K562 (cell line): ENCODE data around the gene PIGB. TPM values are rescaled to one million over a fixed set of nuclear protein-coding genes. Genes with fewer than 3 reads are reported as not detected.
A peak's percentile ranks its signal among the peaks of the same experiment; 100 is the strongest.

Experiments used
- ATF1 ChIP-seq, 2 experiments: fragments of 450-650 bp in 1 of 2; IDR thresholded peaks; 2 replicates each; pipeline ENCODE4 v1.6.1; 2016; ENCODE audit warnings: missing compliant biosample characterization in 1 of 2, missing genetic modification characterization in 1 of 2
- CBX2 ChIP-seq: fragments of 200-600 bp; sonication (generic); IDR thresholded peaks from one replicate; pipeline ENCODE4 v1.6.1; 2012; ENCODE audit warnings: mild to moderate bottlenecking, low read length, inconsistent platforms; ENCODE audit not compliant: insufficient read depth, poor library complexity, severe bottlenecking
- CCNT2 ChIP-seq: IDR thresholded peaks from 2 replicates; pipeline ENCODE4 v1.6.1; 2011; ENCODE audit warnings: borderline replicate concordance, low read depth, mild to moderate bottlenecking, moderate library complexity, mixed read lengths, low read length; ENCODE audit not compliant: insufficient read length; ENCODE audit errors: extremely low read depth
- CEBPB ChIP-seq: fragments of 450-650 bp; IDR thresholded peaks from 2 replicates; pipeline ENCODE4 v1.6.1; 2016; ENCODE audit warnings: missing genetic modification characterization, missing compliant biosample characterization
- CREM ChIP-seq: IDR thresholded peaks from 2 replicates; pipeline ENCODE4 v1.6.1; 2014; ENCODE audit warnings: antibody characterized with exemption, low read depth
- GABPA ChIP-seq: fragments of 200-800 bp; sonication (Bioruptor generic); conservative IDR thresholded peaks from 2 replicates; pipeline ENCODE4 v1.6.1; 2016; ENCODE audit warnings: low read depth, missing genetic modification characterization, missing compliant biosample characterization
- GABPB1 ChIP-seq: sonication (generic); formaldehyde crosslinking; IDR thresholded peaks from 2 replicates; pipeline ENCODE4 v1.8.0; 2022; ENCODE audit warnings: mild to moderate bottlenecking, missing genetic modification reagents
- HDAC8 ChIP-seq: fragments of 450-650 bp; IDR thresholded peaks from 2 replicates; pipeline ENCODE4 v1.6.1; 2016; ENCODE audit warnings: mild to moderate bottlenecking, missing genetic modification characterization, moderate library complexity, missing compliant biosample characterization
- NCOA2 ChIP-seq, 2 experiments: fragments of 450-650 bp; IDR thresholded peaks; 2 replicates each; pipeline ENCODE4 v1.6.1; 2018; ENCODE audit warnings: mild to moderate bottlenecking in 2 of 2, moderate library complexity in 1 of 2; ENCODE audit not compliant: partially characterized antibody in 2 of 2
- NFE2 ChIP-seq: IDR thresholded peaks from 2 replicates; pipeline ENCODE4 v1.6.1; 2014; ENCODE audit warnings: antibody characterized with exemption, low read depth
- SMARCE1 ChIP-seq: fragments of 450-650 bp; IDR thresholded peaks from 2 replicates; pipeline ENCODE4 v1.7.1; 2016; ENCODE audit warnings: mild to moderate bottlenecking
- SREBF2 ChIP-seq: sonication (generic); formaldehyde crosslinking; IDR thresholded peaks from 2 replicates; pipeline ENCODE4 v1.4.0; 2020; ENCODE audit warnings: mild to moderate bottlenecking, missing genetic modification reagents
- ZBTB7A ChIP-seq: IDR thresholded peaks from 2 replicates; pipeline ENCODE4 v1.6.1; 2011; ENCODE audit warnings: low read depth, mild to moderate bottlenecking, low read length, moderate library complexity, borderline replicate concordance; ENCODE audit not compliant: control insufficient read depth
- ZNF217 ChIP-seq: sonication (generic); formaldehyde crosslinking; IDR thresholded peaks from 2 replicates; pipeline ENCODE4 v1.8.0; 2022; ENCODE audit warnings: mild to moderate bottlenecking, missing genetic modification reagents
- polyA plus RNA-seq, 8 experiments: library from polyadenylated mRNA; depleted of rRNA in 4 of 8; stranded (reverse) in 5 of 8; unstranded in 3 of 8; fragments of >200 nt; fragmentation: Nextera tagmentation in 2 of 8; fragmentation: Illumina TruSeq in 1 of 8; extraction: Ambion mirVana in 2 of 8; extraction: Trizol in 1 of 8; gene quantifications; 2 replicates each; pipeline versions ENCODE4 v1.2.1 to v1.2.3, GENCODE V29; 2011 to 2014; ENCODE audit warnings: inconsistent platforms in 1 of 8, missing spikeins in 1 of 8
- total RNA-seq, 7 experiments: library from RNA; depleted of rRNA in 6 of 7; stranded (reverse); fragments of >200 nt in 6 of 7; fragmentation: Illumina TruSeq in 2 of 7; extraction: Trizol in 2 of 7; gene quantifications; 2 replicates each; pipeline versions ENCODE4 v1.2.1 to v1.2.3, GENCODE V29; 2011 to 2021; ENCODE audit warnings: low replicate concordance in 1 of 7
- TF ChIP-seq, protein P1 (sequence below): fragments of 450-650 bp; IDR thresholded peaks from 2 replicates; pipeline ENCODE4 v1.6.1; 2016; ENCODE audit warnings: borderline replicate concordance
- TF ChIP-seq, protein P2 (sequence below), 2 experiments: fragments of 450-650 bp; IDR thresholded peaks; 2 replicates each; pipeline ENCODE4 v1.6.1; 2018; ENCODE audit warnings: mild to moderate bottlenecking in 2 of 2, low read depth in 1 of 2; ENCODE audit not compliant: partially characterized antibody in 2 of 2
- TF ChIP-seq, protein P3 (sequence below): fragments of 450-650 bp; IDR thresholded peaks from 2 replicates; pipeline ENCODE4 v1.7.1; 2018; ENCODE audit warnings: mild to moderate bottlenecking, low read depth; ENCODE audit not compliant: partially characterized antibody

PIGB gene
- total and polyA plus RNA-seq, 9 of the 15 experiments (the other 6 are each of a cell fraction or from before 2014, with no cell fraction given), result 9.9 to 32.3 (median 18.2) TPM

DNA sequence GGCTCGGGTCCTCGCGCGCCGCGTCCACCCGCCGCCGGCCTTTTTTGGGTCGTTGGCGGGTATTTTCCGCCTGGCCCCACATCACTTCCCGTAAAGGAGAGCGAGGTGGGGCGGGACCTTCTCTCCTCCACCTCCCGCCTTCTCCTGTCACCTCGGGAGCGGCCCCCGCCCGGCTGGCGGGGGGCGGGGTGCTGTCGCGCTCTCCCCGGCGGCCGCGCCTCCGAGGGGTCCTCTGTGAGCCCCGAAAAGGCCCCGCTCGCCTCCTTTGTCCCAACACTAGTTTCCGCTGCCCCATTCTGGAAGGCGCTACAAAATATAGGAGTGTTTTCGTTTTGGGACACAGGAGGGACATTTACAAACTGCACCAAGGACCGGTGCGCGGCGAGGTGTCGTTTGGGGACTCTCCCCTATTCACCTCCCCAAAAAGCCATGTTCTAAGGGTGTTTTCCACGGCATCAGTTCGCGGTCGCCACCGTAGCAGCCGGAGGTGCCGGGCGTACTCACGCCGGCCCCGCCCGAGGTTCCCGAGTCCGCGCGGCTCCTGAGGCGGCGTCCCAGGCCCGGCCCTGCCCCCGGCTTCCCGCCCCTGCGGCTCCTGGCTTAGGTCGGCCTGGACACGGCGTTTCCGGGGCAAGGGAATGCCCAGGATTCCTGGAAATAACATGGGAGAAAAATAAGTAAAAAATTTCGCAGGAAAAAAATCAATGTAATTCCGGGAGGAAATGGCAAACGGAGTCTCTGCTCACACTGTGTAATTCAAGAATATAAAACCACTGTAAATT, 29.1 kb upstream of the PIGB start, which contains the start of gene RAB27A (continued):
- TF ChIP-seq, protein P1, sequence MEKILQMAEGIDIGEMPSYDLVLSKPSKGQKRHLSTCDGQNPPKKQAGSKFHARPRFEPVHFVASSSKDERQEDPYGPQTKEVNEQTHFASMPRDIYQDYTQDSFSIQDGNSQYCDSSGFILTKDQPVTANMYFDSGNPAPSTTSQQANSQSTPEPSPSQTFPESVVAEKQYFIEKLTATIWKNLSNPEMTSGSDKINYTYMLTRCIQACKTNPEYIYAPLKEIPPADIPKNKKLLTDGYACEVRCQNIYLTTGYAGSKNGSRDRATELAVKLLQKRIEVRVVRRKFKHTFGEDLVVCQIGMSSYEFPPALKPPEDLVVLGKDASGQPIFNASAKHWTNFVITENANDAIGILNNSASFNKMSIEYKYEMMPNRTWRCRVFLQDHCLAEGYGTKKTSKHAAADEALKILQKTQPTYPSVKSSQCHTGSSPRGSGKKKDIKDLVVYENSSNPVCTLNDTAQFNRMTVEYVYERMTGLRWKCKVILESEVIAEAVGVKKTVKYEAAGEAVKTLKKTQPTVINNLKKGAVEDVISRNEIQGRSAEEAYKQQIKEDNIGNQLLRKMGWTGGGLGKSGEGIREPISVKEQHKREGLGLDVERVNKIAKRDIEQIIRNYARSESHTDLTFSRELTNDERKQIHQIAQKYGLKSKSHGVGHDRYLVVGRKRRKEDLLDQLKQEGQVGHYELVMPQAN, result peak; percentile 56; the same call in 1 of the 2 replicates
- TF ChIP-seq SMARCE1, result peak; percentile 48; the same call in 1 of the 2 replicates
- TF ChIP-seq, protein P2, sequence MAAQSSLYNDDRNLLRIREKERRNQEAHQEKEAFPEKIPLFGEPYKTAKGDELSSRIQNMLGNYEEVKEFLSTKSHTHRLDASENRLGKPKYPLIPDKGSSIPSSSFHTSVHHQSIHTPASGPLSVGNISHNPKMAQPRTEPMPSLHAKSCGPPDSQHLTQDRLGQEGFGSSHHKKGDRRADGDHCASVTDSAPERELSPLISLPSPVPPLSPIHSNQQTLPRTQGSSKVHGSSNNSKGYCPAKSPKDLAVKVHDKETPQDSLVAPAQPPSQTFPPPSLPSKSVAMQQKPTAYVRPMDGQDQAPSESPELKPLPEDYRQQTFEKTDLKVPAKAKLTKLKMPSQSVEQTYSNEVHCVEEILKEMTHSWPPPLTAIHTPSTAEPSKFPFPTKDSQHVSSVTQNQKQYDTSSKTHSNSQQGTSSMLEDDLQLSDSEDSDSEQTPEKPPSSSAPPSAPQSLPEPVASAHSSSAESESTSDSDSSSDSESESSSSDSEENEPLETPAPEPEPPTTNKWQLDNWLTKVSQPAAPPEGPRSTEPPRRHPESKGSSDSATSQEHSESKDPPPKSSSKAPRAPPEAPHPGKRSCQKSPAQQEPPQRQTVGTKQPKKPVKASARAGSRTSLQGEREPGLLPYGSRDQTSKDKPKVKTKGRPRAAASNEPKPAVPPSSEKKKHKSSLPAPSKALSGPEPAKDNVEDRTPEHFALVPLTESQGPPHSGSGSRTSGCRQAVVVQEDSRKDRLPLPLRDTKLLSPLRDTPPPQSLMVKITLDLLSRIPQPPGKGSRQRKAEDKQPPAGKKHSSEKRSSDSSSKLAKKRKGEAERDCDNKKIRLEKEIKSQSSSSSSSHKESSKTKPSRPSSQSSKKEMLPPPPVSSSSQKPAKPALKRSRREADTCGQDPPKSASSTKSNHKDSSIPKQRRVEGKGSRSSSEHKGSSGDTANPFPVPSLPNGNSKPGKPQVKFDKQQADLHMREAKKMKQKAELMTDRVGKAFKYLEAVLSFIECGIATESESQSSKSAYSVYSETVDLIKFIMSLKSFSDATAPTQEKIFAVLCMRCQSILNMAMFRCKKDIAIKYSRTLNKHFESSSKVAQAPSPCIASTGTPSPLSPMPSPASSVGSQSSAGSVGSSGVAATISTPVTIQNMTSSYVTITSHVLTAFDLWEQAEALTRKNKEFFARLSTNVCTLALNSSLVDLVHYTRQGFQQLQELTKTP (IDR thresholded peaks at IDR 0.05; ENCODE audit: low read depth in 1 of 2, partially characterized antibody in 2 of 2), result peak in 1 of 2 experiments; percentile 62
- peak; percentile 70 for TF ChIP-seq CCNT2
- 0 out of 2 replicates have a peak, but pooled peaks have one; percentile 19 for TF ChIP-seq HDAC8
- TF ChIP-seq ATF1 (CRISPR knock-in tag; IDR thresholded peaks at IDR 0.05), result no peak
- peak; percentile 67; the same call in 1 of the 2 replicates for TF ChIP-seq ATF1 (tag; IDR thresholded peaks at IDR 0.05)
- TF ChIP-seq GABPA (tag), result peak; percentile 71
- TF ChIP-seq CREM, result 0 out of 2 replicates have a peak, but pooled peaks have one; percentile 20
- no peak for TF ChIP-seq CBX2
- peak; percentile 47 for TF ChIP-seq GABPB1 (CRISPR knock-in tag)
- no peak for TF ChIP-seq NCOA2 (IDR thresholded peaks at IDR 0.05; ENCODE audit: partially characterized antibody in 2 of 2)
- TF ChIP-seq NFE2, result no peak
- TF ChIP-seq ZBTB7A, result peak; percentile 79
- TF ChIP-seq, protein P3, sequence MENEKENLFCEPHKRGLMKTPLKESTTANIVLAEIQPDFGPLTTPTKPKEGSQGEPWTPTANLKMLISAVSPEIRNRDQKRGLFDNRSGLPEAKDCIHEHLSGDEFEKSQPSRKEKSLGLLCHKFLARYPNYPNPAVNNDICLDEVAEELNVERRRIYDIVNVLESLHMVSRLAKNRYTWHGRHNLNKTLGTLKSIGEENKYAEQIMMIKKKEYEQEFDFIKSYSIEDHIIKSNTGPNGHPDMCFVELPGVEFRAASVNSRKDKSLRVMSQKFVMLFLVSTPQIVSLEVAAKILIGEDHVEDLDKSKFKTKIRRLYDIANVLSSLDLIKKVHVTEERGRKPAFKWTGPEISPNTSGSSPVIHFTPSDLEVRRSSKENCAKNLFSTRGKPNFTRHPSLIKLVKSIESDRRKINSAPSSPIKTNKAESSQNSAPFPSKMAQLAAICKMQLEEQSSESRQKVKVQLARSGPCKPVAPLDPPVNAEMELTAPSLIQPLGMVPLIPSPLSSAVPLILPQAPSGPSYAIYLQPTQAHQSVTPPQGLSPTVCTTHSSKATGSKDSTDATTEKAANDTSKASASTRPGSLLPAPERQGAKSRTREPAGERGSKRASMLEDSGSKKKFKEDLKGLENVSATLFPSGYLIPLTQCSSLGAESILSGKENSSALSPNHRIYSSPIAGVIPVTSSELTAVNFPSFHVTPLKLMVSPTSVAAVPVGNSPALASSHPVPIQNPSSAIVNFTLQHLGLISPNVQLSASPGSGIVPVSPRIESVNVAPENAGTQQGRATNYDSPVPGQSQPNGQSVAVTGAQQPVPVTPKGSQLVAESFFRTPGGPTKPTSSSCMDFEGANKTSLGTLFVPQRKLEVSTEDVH, result peak; percentile 65
- no peak for TF ChIP-seq CEBPB
- TF ChIP-seq SREBF2 (CRISPR knock-in tag), result no peak
- TF ChIP-seq ZNF217, result no peak
